Measurements from ENCODE around the gene RPL35A. TPM values are rescaled to one million over a fixed set of nuclear protein-coding genes. Genes with fewer than 3 reads are reported as not detected.
"Not testable (repeated sequence)": the region's sequence is repeated elsewhere in the genome, so short reads cannot be mapped to it uniquely, and the experiment has no call there.

RPL35A gene
- total RNA-seq, 1 donor from 2014 or later = 775 TPM

DNA sequence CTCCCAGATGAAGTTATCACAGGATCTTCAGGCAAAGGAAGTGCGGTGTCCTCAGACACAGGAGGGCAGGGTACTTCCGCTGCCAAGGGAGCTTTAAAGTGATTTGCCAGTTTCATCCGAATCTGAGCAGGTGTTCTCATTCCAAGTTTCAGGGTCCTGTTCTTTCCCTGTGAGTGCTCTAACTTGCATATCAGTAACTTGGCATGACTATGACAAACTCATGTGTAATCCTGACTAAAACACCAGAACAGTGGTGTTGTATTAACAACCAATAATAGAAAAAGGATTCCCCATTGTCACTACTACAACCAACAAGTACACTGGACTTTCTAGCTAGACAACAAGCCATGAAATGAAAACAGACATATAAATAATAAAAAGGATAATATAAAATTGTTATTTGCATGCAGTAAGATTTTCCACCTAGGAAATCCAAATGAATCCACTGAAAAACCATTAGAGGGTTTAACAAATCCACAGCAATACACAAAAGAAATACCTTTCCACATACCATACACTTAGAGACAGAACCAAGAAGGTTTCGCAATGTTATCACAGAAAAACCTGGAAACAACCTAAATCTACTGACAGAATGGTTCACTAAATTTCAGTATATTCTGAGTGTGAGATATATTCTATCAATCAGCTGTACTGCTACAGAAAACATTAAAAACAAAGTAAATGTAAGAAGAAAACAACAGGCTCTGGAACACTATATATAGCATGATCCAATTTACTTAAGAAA is 40.9 kb upstream of the RPL35A start:
- Histone ChIP-seq H3K36me3 (no peaks in the 10 kb centered on the region), H3K4me1 (peaks cover 6% of the 10 kb centered on the region), H3K27me3 (ENCODE audit: low read depth) (no peaks in the 10 kb centered on the region), H3K9me3 (replicated peaks) (no peaks in the 10 kb centered on the region), H3K4me3 (no peak overlapping the region), H3K27ac (replicated peaks) (no peak overlapping the region)
- intact Hi-C loops (cut with micrococcal nuclease) = no loop called here
- no peak for DNase-seq
- TF ChIP-seq, protein P1, sequence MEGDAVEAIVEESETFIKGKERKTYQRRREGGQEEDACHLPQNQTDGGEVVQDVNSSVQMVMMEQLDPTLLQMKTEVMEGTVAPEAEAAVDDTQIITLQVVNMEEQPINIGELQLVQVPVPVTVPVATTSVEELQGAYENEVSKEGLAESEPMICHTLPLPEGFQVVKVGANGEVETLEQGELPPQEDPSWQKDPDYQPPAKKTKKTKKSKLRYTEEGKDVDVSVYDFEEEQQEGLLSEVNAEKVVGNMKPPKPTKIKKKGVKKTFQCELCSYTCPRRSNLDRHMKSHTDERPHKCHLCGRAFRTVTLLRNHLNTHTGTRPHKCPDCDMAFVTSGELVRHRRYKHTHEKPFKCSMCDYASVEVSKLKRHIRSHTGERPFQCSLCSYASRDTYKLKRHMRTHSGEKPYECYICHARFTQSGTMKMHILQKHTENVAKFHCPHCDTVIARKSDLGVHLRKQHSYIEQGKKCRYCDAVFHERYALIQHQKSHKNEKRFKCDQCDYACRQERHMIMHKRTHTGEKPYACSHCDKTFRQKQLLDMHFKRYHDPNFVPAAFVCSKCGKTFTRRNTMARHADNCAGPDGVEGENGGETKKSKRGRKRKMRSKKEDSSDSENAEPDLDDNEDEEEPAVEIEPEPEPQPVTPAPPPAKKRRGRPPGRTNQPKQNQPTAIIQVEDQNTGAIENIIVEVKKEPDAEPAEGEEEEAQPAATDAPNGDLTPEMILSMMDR (IDR thresholded peaks at IDR 0.05; ENCODE audit: borderline replicate concordance) = no peak

DNA sequence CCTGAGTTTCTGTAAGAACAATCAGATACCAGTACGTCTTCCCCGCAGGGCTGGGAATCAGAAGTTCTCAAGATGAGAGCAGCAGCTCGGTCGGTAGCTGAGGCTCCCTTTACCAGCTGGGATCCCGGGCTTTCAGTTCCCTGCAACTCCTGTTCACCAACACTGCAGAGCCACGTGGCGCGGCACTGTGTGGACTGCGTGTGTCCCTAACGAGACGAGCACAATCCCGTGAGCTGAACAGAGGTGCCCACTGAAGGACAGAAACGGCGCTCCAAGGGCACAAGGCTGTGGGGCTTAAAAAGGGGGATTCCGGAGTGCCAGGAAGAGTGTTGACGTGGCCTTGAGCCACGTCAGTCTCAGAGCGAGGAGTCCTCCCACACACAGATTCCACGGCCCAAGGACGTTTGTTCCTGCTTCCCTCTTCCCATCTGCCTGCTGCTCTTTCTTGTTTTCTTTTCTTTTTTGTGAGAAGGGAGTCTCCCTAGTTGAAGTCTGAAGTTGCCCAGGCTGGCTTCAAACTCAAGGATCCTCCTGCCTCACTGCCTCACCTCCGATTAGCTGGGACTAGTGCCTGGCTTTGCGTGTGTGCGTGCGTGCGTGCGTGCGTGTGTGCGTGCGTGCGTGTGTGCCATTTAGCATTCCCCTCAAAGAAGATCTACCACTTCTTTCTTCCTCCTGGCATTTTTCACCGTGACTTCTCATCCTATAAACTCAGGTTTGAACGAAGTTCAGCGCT is 37.1 kb upstream of the RPL35A start:
- Histone ChIP-seq H3K9me3 (replicated peaks) (no peaks in the 10 kb centered on the region), H3K27ac (replicated peaks) (no peak overlapping the region), H3K27me3 (ENCODE audit: low read depth) (no peaks in the 10 kb centered on the region), H3K36me3 (no peaks in the 10 kb centered on the region), H3K4me3 (peak overlapping the region; percentile 11), H3K4me1 (no peaks in the 10 kb centered on the region)
- DNase-seq = no peak
- TF ChIP-seq, protein P1 (IDR thresholded peaks at IDR 0.05; ENCODE audit: borderline replicate concordance) = no peak
- intact Hi-C loops (cut with micrococcal nuclease) = no loop called here

DNA sequence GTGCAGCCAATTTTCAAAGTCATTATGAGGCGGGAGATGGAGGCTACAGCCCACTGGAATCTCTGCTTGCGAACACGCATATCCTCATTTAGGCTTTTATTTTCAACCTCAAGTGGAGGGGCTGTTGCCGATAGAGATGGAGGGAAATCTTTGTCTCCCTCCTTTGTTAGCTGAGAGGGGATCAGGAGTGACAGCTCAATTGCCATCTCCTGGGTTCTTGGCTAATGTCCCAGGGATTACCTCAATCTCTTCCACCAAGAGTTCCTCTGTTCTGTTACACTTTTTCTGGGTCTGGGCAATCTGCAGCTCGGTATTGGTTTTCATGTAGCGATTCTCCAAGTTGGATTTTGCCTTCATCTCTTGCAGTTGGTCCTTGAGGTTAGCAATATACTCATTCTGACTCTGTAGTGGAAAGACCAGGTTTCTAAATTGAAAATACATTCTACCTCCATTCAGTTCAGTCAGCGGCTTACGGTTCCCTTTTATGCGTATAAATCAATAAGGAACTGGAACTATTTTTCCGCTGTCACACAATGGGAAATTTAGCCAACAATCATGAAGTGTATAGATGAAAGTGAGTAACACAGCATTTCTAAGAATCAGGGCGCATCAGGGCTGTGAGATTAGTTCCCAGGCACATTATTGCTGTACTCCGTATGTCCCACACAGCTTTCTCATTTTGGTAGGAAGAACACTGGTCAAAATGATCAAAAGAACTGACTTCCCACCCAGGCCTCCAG is 36.2 kb upstream of the RPL35A start:
- H3K4me3 ChIP-seq = no peak overlapping the region
- H3K9me3 ChIP-seq (replicated peaks) = no peaks in the 10 kb centered on the region
- TF ChIP-seq, protein P1 (IDR thresholded peaks at IDR 0.05; ENCODE audit: borderline replicate concordance) = no peak
- H3K27me3 ChIP-seq (ENCODE audit: low read depth) = no peaks in the 10 kb centered on the region
- intact Hi-C loops (cut with micrococcal nuclease) = no loop called here
- no peak for DNase-seq
- no peaks in the 10 kb centered on the region for H3K36me3 ChIP-seq
- H3K27ac ChIP-seq (replicated peaks) = no peak overlapping the region
- no peaks in the 10 kb centered on the region for H3K4me1 ChIP-seq

DNA sequence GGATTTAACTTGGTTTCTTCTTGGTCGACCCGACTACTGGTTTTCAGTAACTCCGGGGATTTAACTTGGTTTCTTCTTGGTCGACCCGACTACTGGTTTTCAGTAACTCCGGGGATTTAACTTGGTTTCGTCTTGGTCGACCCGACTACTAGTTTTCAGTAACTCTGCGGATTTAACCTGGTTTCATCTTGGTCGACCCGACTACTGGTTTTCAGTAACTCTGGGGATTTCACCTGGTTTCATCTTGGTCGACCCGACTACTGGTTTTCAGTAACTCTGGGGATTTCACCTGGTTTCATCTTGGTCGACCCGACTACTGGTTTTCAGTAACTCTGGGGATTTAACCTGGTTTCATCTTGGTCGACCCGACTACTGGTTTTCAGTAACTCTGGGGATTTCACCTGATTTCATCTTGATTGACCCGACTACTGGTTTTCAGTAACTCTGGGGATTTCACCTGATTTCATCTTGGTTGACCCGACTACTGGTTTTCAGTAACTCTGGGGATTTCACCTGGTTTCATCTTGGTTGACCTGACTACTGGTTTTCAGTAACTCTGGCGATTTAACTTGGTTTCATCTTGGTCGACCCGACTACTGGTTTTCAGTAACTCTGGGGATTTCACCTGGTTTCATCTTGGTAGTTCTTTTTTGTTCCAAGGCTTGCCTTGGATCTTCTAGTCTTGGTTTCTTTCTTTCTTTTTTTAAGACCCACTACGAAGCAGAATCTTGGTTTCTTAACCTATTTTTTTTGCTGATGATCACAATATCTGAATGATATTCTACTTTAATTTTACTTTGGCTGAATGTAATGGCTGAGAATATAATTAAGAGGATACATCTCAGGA is 28.3 kb upstream of the RPL35A start:
- H3K4me3 ChIP-seq; H3K9me3 ChIP-seq (replicated peaks); intact Hi-C loops (cut with micrococcal nuclease); H3K27ac ChIP-seq (replicated peaks); H3K4me1 ChIP-seq; H3K27me3 ChIP-seq (ENCODE audit: low read depth); DNase-seq: not testable (repeated sequence)
- peaks cover 19% of the 10 kb centered on the region for H3K36me3 ChIP-seq

DNA sequence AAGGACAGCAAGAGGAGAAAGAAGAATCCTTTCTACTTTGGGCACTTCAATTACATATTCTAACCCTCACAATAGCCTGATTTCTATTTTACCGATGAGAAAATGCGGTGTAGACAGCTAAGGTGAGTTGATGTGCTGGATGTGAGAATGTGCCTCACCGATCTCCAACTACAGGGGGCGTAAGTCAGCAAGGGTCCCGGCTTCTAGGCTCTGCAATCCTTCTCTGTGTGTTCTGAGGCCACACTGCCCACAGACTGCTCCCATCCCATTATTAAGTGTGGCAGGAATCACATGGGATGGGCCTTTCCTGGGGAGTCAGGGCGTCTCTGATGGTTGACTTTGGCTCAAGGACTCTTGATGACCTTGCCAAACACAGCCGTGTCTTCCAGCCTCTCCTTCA is 23.6 kb upstream of the RPL35A start:
- DNase-seq = no peak

DNA sequence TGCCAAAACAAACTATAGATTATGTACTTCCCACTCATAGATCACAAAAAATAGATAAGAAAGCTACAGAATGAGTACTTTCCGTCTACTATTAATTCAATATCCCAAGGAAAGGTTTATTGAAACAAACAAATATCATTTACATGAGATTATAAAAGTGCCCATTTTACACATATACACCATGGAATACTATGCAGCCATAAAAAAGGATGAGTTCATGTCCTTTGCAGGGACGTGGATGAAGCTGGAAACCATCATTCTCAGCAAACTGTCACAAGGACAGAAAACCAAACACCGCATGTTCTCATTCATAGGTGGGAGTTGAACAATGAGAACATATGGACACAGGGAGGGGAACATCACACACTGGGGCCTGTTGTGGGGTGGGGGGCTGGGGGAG is 22.4 kb upstream of the RPL35A start:
- H3K4me3 ChIP-seq; H3K4me1 ChIP-seq; intact Hi-C loops (cut with micrococcal nuclease); H3K27ac ChIP-seq (replicated peaks); DNase-seq; H3K27me3 ChIP-seq (ENCODE audit: low read depth); H3K9me3 ChIP-seq (replicated peaks): not testable (repeated sequence)
- peaks cover 24% of the 10 kb centered on the region for H3K36me3 ChIP-seq

More for the DNA sequence above, 23.6 kb upstream of the RPL35A start:
- no peaks in the 10 kb centered on the region for H3K4me1 ChIP-seq
- TF ChIP-seq, protein P1 (IDR thresholded peaks at IDR 0.05; ENCODE audit: borderline replicate concordance) = no peak
- intact Hi-C loops (cut with micrococcal nuclease) = no loop called here
- H3K4me3 ChIP-seq = no peak overlapping the region
- no peak overlapping the region for H3K27ac ChIP-seq (replicated peaks)
- no peaks in the 10 kb centered on the region for H3K9me3 ChIP-seq (replicated peaks)
- no peaks in the 10 kb centered on the region for H3K27me3 ChIP-seq (ENCODE audit: low read depth)
- H3K36me3 ChIP-seq = peaks cover 24% of the 10 kb centered on the region

All from left ventricle myocardium inferior (tissue), 1 donor.